Dendritic cell treated with granulocyte-macrophage colony-stimulating factor and Interleukin-4, amounts not matched to agents 40 ng/mL and 50 ng/mL, for 4 days (primary cell): Measurements from ENCODE around the gene NSUN4.
A peak's percentile ranks its signal among the peaks of the same experiment; 100 is the strongest.
"Not testable (repeated sequence)": the region's sequence is repeated elsewhere in the genome, so short reads cannot be mapped to it uniquely, and the experiment has no call there.

ENCODE experiments used
- H3K27ac Mint-ChIP-seq: one replicate; pipeline ENCODE4 v1.8.0; 2022; ENCODE audit warnings: mild to moderate bottlenecking, mixed read lengths
- H3K27me3 Mint-ChIP-seq: one replicate; pipeline ENCODE4 v1.8.0; 2022; ENCODE audit warnings: mild to moderate bottlenecking, mixed read lengths
- H3K36me3 Mint-ChIP-seq: one replicate; pipeline ENCODE4 v1.8.0; 2022; ENCODE audit warnings: low read depth, mixed read lengths
- H3K4me1 Mint-ChIP-seq: one replicate; pipeline ENCODE4 v1.8.0; 2022; ENCODE audit warnings: low read depth, mixed read lengths
- H3K4me3 Mint-ChIP-seq: one replicate; pipeline ENCODE4 v1.8.0; 2022; ENCODE audit warnings: mild to moderate bottlenecking, moderate library complexity, mixed read lengths
- H3K9me3 Mint-ChIP-seq: one replicate; pipeline ENCODE4 v1.8.0; 2022; ENCODE audit warnings: mixed read lengths
- intact Hi-C: fragments of 100-400 bp; cut with micrococcal nuclease; formaldehyde crosslinking; loops from one replicate; pipeline ENCODE4 v1.15.0; 2022

NSUN4 gene

DNA sequence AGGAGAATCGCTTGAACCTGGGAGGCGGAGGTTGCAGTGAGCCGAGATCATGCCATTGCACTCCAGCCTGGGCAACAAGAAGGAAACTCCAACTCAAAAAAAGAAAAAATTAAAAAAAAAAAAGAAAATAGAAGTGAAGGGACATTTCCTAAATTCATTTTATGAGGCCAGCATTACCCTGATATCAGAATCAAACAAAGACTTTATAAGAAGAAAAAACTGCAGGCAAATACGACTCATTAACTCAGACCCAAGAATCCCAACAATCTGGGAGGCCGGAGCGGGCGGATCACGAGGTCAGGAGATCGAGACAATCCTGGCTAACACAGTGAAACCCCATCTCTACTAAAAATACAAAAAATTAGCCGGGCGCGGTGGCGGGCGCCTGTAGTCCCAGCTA is 3.2 kb upstream of the NSUN4 start:
- H3K27ac Mint-ChIP-seq, H3K27me3 Mint-ChIP-seq, H3K9me3 Mint-ChIP-seq, H3K4me3 Mint-ChIP-seq: not testable (repeated sequence)
- peaks cover 23% of the 10 kb centered on the region for H3K36me3 Mint-ChIP-seq
- intact Hi-C loops, result loop anchor here (5.0 kb wide), 1 partner anchor 190 kb away; no protein-coding TSS in a partner anchor
- peaks cover 27% of the 10 kb centered on the region for H3K4me1 Mint-ChIP-seq

GRCh38 chr1:46341222-46342083 is 846 bp downstream of the NSUN4 start:
- Mint-ChIP-seq H3K27me3 (no peaks in the 10 kb centered on the region), H3K9me3 (no peaks in the 10 kb centered on the region), H3K36me3 (peaks cover 64% of the 10 kb centered on the region), H3K4me3 (peak overlapping the region; percentile 99), H3K4me1 (peaks cover 61% of the 10 kb centered on the region), H3K27ac (peak overlapping the region; percentile 100)
- intact Hi-C loops, result loop anchor here (2.0 to 5.0 kb wide), 2 partner anchors 39 to 95 kb away; partner anchors contain the start of genes LRRC41, RAD54L and UQCRH

DNA sequence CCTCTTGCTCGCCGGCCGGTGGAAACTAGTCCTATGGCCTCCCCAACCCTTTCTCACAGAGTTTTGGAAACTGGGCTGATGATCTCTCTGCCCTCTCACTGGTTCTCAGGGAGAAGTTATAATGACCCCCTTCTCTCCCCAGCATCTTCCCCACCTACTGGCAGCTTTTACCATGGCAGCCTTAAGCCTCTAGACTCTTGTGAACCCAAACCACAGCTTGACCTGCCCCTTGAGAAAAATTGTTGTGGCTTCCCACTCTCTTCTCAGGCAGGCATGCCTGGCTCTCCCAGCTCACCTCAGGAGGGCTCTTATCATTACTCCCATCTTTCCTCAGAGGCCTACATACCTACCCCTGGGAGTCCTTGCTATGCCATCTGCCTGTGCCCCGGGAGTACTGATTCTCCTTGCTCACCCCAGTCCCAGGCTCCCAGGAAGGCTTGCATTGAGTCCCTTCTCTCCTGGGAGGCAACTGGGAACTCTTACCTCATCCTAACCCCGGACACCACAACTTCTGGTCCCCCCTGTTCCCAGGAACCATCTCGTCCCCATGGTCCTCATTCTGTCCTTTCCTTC is 1.6 kb downstream of the NSUN4 start:
- Mint-ChIP-seq H3K36me3 (peaks cover 71% of the 10 kb centered on the region), H3K27ac (peak overlapping the region; percentile 100), H3K9me3 (no peaks in the 10 kb centered on the region), H3K27me3 (no peaks in the 10 kb centered on the region), H3K4me3 (peak overlapping the region; percentile 99), H3K4me1 (peaks cover 68% of the 10 kb centered on the region)
- intact Hi-C loops, result loop anchor here (5.0 kb wide), 1 partner anchor 40 kb away; the partner anchor contains the start of genes LRRC41 and UQCRH

- Mint-ChIP-seq H3K9me3 (no peaks in the 10 kb centered on the region), H3K27ac (peak overlapping the region; percentile 100), H3K4me1 (peaks cover 74% of the 10 kb centered on the region), H3K27me3 (no peaks in the 10 kb centered on the region), H3K4me3 (no peak overlapping the region), H3K36me3 (peaks cover 77% of the 10 kb centered on the region)
- intact Hi-C loops, result loop anchor here (5.0 kb wide), 1 partner anchor 41 kb away; the partner anchor contains the start of genes LRRC41 and UQCRH
Measured at GRCh38 chr1:46342677-46343350, 2.2 kb downstream of the NSUN4 start.

DNA sequence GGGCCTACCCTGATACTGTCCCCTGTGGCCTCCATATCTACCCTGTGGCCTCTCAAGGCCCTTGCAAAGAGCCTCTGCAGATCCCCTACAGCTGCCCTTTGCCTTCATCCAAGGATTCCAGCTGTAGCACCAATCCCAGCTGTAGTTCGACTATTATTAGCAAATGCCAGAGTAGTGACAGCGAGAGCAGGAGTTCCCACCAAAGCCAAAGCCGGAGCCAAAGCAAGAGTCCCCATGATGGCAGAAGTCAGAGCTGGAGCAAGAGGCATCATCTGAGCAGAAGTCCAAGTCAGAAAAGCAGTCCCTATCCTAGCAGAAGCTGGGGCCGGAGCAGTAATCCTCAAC is 2.7 kb downstream of the NSUN4 start:
- Mint-ChIP-seq H3K9me3 (no peaks in the 10 kb centered on the region), H3K27me3 (no peaks in the 10 kb centered on the region), H3K4me1 (peaks cover 79% of the 10 kb centered on the region), H3K36me3 (peaks cover 82% of the 10 kb centered on the region), H3K27ac (peak overlapping the region; percentile 100), H3K4me3 (no peak overlapping the region)
- intact Hi-C loops, result loop anchor here (5.0 kb wide), 1 partner anchor 41 kb away; the partner anchor contains the start of genes LRRC41 and UQCRH

DNA sequence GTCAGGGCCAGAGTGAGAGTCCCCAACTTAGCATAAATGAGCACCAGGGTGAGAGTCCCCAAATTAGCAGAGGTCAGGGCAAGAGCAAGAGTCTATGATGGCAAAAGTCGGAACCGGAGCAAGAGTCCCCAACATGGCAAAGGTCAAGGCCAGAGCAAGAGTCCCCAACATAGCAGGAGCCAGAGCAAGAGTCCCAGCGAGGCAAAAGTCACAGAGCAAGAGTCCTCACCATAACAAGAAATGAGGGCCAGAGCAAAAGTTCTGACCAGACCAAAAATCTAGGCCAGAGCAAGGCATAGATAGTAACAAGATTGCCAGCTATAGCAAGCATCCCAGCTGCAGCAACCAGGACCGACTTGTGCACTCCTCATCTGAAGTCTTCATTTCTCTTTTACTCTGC is 3.1 kb downstream of the NSUN4 start:
- peak overlapping the region; percentile 100 for H3K27ac Mint-ChIP-seq
- intact Hi-C loops, result loop anchor here (5.0 kb wide), 1 partner anchor 41 kb away; the partner anchor contains the start of genes LRRC41 and UQCRH
- H3K36me3 Mint-ChIP-seq, result peaks cover 85% of the 10 kb centered on the region
- H3K4me3 Mint-ChIP-seq, result no peak overlapping the region
- no peaks in the 10 kb centered on the region for H3K27me3 Mint-ChIP-seq
- H3K9me3 Mint-ChIP-seq, result no peaks in the 10 kb centered on the region
- peaks cover 80% of the 10 kb centered on the region for H3K4me1 Mint-ChIP-seq

GRCh38 chr1:46344481-46344880 is 3.9 kb downstream of the NSUN4 start:
- intact Hi-C loops, result loop anchor here (5.0 kb wide), 1 partner anchor 42 kb away; the partner anchor contains the start of genes LRRC41 and UQCRH
- Mint-ChIP-seq H3K4me3 (no peak overlapping the region), H3K4me1 (peaks cover 81% of the 10 kb centered on the region)

DNA sequence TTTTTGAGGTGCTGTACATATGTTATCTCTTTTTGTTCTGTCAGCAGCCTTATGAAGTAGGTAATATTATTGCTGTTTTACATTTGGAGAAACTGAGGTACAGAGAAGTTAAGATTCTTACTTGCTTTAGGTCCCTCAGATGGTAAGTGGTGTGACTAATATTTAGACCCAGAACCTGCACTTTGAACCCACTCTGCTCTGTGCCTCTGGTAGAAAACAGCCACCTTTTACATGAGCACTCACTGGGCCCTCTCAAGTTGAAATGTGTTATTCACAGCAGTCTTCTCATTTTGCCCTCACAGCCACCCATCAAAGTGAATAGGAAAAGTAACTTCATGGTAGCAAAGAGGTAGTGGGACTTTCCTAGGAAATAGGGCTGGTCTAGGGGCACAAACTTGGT is 4.7 kb downstream of the NSUN4 start:
- peaks cover 97% of the 10 kb centered on the region for H3K36me3 Mint-ChIP-seq
- H3K4me3 Mint-ChIP-seq, result no peak overlapping the region
- H3K4me1 Mint-ChIP-seq, result peaks cover 82% of the 10 kb centered on the region
- intact Hi-C loops, result no loop called here
- H3K27me3 Mint-ChIP-seq, result no peaks in the 10 kb centered on the region
- H3K9me3 Mint-ChIP-seq, result no peaks in the 10 kb centered on the region
- H3K27ac Mint-ChIP-seq, result peak overlapping the region; percentile 100

More at GRCh38 chr1:46344481-46344880, 3.9 kb downstream of the NSUN4 start:
- no peaks in the 10 kb centered on the region for H3K27me3 Mint-ChIP-seq
- no peaks in the 10 kb centered on the region for H3K9me3 Mint-ChIP-seq
- peak overlapping the region; percentile 100 for H3K27ac Mint-ChIP-seq
- H3K36me3 Mint-ChIP-seq, result peaks cover 91% of the 10 kb centered on the region

DNA sequence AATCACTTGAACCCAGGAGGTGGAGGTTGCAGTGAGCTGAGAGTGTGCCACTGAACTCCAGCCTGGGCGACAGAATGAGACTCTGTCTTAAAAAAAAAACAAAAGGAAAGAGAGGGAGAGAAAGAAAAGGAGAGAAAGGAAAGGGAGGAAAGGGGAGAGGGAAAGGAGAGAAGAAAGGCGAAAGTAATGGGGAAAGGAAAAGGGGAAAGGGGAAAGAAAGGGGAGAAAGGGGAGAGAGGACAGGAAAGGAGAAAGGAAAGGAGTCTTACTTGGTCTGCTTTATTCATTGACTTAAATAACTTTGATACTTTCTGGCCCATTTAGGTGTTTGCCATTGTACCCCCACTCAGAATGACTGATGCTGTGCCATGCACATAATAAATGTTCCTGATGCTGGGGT is 11.8 kb downstream of the NSUN4 start:
- Mint-ChIP-seq H3K9me3 (no peaks in the 10 kb centered on the region), H3K4me3 (no peak overlapping the region), H3K27me3 (no peaks in the 10 kb centered on the region), H3K4me1 (peaks cover 28% of the 10 kb centered on the region), H3K27ac (no peak overlapping the region), H3K36me3 (peaks cover 96% of the 10 kb centered on the region)
- intact Hi-C loops, result no loop called here

DNA sequence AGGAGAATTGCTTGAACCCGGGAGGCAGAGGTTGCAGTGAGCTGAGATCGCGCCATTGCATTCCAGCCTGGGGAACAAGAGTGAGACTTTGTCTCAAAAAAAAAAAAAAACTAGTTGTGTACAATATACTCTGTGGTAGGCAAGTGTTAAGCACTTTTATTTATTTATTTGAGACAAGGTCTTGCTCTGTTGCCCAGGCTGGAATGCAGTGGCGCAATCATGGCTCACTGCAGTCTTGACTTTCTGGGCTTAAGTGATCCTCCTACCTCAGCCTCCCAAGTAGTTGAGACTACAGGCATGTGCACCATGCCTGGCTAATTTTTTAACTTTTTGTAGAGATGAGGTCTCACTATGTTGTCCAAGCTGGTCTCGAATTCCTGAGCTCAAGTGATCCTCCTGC is 15.3 kb downstream of the NSUN4 start:
- H3K4me3 Mint-ChIP-seq, H3K27ac Mint-ChIP-seq, H3K27me3 Mint-ChIP-seq, H3K4me1 Mint-ChIP-seq, intact Hi-C loops, H3K9me3 Mint-ChIP-seq: not testable (repeated sequence)
- H3K36me3 Mint-ChIP-seq, result peaks cover 96% of the 10 kb centered on the region

GRCh38 chr1:46362158-46362557 is 21.6 kb downstream of the NSUN4 start:
- Mint-ChIP-seq H3K9me3 (no peaks in the 10 kb centered on the region), H3K36me3 (peaks cover 85% of the 10 kb centered on the region), H3K27me3 (no peaks in the 10 kb centered on the region), H3K27ac (no peak overlapping the region), H3K4me1 (peaks cover 1% of the 10 kb centered on the region), H3K4me3 (no peak overlapping the region)
- intact Hi-C loops, result no loop called here

GRCh38 chr1:46363121-46363520 is 22.5 kb downstream of the NSUN4 start:
- Mint-ChIP-seq H3K4me1 (no peaks in the 10 kb centered on the region), H3K27me3 (no peaks in the 10 kb centered on the region), H3K27ac (no peak overlapping the region), H3K36me3 (peaks cover 89% of the 10 kb centered on the region), H3K9me3 (no peaks in the 10 kb centered on the region), H3K4me3 (no peak overlapping the region)
- intact Hi-C loops, result no loop called here

- Mint-ChIP-seq H3K36me3 (peaks cover 85% of the 10 kb centered on the region), H3K27ac (no peak overlapping the region)
Measured at GRCh38 chr1:46364612-46365011, 24.0 kb downstream of the NSUN4 start.

DNA sequence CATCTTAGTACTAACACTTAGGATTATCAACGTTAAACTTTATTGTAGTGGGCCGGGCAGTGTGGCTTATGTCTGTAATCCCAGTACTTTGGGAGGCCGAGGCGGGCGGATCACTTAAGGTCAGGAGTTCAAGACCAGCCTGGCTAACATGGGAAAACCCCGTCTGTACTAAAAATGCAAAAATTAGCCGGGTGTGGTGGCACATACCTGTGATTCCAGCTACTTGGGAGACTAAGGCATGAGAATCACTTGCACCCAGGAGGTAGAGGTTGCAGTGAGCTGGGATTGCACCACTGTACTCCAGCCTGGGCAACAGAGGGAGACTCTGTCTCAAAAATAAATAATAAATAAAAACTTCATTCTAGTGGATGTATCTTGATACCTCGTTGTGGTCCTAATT is 25.2 kb downstream of the NSUN4 start:
- peaks cover 73% of the 10 kb centered on the region for H3K36me3 Mint-ChIP-seq
- H3K27ac Mint-ChIP-seq, H3K9me3 Mint-ChIP-seq: not testable (repeated sequence)

More at GRCh38 chr1:46364612-46365011, 24.0 kb downstream of the NSUN4 start:
- peaks cover 9% of the 10 kb centered on the region for H3K4me1 Mint-ChIP-seq
- H3K27me3 Mint-ChIP-seq, result no peaks in the 10 kb centered on the region
- intact Hi-C loops, result no loop called here
- H3K4me3 Mint-ChIP-seq, result no peak overlapping the region
- H3K9me3 Mint-ChIP-seq, result no peaks in the 10 kb centered on the region

More for the DNA sequence above, 25.2 kb downstream of the NSUN4 start:
- H3K27me3 Mint-ChIP-seq, intact Hi-C loops, H3K4me3 Mint-ChIP-seq: not testable (repeated sequence)
- peaks cover 17% of the 10 kb centered on the region for H3K4me1 Mint-ChIP-seq
